Stimulated activated CD8-positive, alpha-beta memory T cell treated with anti-CD3 and anti-CD28 coated beads, Interleukin-15, amount 100 ng/mL, for 24 hours (primary cell): ENCODE data around the gene MN1.
"Not testable (repeated sequence)": the region's sequence is repeated elsewhere in the genome, so short reads cannot be mapped to it uniquely, and the experiment has no call there.

Experiments
- DNase-seq: peaks from one replicate; pipeline ENCODE4 v3.0.0-alpha.2; 2020; ENCODE audit warnings: low read depth

The MN1 gene

DNA sequence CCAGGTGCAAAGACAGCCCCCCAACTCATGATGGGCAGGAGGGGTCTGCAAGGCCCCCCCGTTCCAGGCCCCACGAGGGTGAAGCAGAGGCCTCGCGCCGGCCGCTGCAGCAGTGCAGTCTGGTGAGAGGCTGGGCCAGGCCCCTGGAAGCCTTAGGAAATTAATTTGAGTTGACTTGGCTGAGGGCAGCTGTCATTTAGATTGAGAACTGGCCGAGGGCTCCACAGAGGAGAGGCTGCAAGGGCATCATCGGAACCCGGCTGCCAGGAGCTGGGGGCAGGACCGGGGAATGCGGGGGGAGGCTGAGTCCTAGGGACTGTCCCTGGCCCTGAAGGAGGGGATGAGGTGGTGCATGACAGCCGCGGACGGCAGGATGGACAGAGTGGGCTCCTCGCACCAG is 39.9 kb downstream of the MN1 start:
- no peak for DNase-seq

DNA sequence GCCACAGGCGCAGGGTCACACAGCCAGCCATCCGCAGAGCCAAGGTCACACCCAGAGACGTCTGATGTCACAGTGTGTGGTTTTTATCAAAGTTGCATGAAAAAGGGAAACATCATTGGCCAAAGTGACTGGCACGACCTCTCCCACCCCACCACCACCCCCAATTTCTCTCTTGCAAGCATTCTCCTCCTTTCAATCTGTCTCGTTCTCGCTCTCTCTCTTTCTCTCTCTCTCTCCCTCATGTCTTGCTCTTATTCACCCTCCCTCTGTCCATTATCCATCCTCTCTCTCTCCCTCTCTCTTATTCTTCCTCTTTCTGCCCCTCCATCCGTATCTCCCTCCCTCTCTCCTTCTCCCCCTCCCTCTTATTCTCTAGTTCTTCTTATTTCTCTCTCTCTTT is 40.6 kb downstream of the MN1 start:
- DNase-seq, result no peak

DNA sequence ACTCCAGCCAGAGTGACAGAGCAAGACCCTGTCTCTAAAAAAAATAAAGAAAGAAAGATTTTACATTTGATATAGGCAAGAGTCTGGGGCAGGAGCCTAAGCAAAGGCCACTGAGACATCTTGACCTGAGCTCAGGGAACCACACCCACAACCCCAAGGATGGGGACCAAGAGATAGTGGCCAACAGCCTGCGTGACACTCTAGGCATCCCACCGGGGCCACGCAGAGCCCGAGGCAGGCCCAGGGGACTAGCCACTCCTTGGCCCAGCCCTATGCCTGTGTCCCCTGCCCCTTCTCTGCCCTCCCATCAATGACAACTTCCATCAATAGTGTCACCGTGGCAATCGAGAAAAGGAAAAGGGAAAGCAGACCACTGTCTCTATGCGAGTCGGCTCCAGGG is 41.1 kb downstream of the MN1 start:
- no peak for DNase-seq

- no peak for DNase-seq
Observed at GRCh38 chr22:27757928-27758525, 43.5 kb downstream of the MN1 start.

DNA sequence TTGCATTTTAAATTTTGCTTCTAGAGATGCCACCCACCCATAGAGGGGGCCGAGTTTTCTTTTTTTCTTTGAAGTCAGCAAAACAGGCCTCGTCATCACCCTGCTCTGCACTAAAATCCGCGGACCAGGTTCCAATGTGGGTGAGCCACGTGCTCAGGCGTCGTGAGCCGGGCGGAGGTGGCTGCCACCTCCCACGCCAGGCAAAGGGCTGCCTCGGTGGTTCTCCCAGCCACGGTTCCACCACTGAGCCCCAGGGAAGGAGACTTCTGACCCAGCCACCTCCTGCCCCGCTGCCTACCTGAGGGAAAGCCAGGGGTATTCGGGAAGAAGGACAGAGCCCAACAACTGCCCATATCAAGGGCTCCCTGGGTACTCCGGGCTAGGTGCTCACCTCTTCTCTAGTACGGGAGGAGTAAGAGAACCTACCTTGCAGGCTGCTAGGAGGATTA is 45.3 kb downstream of the MN1 start:
- no peak for DNase-seq

GRCh38 chr22:27755521-27756211 is 45.9 kb downstream of the MN1 start:
- no peak for DNase-seq

DNA sequence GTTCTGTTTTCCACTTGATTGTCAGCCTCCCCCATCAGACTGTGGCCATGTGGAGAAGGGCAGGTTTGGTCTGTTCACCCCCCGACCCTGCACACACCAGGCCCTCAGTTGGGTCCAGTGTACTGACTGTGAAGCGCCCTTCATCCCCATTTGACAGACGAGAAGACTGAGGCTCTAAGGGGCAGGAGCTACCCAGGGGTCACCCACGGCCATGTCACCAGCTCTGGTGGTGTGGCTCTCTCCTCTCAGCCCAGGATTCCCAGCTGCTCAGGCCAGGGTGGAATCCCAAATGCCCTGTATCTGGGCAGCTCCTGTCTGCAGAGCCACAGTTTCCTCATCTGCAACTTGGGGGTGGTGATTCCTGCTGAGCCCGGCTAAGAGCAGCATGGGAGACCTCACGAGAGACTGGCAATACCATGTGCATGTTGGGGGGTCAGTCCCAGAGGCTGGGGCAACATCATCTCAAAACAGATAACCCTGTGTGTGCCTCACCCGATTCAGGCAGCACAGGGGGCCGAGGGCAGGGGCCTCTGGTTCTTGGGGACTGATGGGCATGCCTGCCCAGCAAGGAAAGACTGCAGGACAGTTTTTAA is 46.6 kb downstream of the MN1 start:
- no peak for DNase-seq

GRCh38 chr22:27754247-27754887 is 47.2 kb downstream of the MN1 start:
- no peak for DNase-seq

GRCh38 chr22:27752771-27753170 is 48.8 kb downstream of the MN1 start:
- DNase-seq, result no peak

DNA sequence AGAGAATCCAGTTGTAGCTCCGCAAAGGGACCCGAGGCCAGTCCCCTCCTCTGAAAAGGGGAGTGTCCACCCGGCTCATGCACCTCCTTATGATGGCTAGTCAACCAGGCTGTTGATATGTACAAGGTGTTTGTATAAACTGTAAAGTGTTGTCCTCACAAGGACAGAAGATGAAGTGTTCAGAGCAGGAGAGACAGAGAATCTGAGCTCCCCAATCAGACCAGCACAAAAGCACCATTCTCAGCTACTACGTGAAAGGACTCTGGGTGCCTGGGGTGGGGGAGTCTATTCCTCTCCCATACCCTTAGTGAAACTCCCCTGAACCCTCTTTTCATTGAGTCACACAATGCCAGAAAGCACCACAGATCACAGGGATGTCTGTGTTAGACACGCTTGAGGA is 49.4 kb downstream of the MN1 start:
- DNase-seq, result no peak

DNA sequence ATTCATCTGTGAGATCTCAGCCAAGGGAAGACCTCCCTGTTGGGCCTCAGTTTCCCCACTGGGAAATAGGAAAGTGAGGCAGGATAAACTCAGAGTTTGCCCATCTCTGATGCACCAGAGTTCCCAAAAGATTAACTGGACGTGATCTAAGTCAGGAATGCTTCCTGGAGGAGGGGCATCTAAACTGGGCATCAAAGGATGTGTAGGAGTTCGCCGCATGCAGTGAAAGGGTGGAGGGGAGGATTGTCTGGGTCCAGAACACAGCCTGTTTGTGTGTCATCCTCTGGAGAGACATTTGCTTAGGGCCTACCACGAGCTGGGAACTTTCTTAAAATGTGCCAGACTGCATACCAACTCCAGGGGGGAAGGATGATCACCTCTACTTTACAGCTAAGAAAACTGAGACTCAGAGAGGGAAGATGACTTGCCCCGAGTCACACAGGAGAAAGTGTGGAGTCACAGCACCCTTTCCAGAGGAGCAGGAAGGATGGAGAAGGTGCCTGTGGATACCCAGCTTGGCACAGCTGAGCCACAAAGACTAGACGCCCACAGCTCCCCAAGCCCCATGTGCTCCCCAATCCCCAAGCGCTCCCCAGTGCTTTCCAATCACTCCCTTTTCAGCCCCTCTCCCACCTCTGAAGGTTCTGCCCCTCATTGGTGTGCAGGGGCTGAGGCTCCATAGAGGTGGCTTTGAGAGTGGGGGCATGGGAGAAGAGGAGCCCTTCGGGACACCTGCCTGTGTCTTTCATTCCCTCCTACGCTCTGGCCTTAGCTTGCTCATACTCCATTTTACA is 50.1 kb downstream of the MN1 start:
- DNase-seq, result no peak

DNA sequence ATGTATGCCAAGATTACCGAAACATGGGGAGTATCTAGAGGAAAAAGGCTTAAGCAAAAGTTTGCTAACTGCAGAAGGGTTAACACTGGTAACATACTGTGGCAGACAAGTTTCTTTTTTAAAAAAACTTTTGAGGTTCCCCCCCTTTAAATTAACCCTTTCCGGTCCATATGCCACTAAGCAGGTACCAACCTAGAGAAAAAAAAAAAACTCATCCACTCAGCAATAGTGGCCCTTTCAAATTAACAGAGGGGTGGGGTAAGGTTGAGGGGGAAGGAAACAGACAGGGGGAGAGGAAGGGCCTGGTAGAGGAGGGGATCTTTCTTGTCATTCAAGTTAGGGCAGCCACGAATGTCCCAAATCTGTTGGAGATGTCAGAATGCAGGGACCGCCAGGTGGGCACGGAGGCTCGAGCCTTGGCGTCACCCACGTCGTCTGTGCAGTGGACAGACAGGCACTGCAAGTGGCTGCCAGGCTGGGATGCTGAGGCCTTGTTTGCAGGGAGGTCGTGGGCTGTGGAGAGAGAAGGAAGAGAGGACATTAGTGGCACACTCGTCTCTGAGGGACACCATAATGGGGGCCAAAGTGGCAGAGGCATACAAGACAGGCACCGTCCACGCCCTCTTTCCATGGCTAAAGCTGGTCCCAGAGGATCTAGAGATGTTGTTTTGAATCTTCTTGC is 50.8 kb downstream of the MN1 start:
- no peak for DNase-seq

DNA sequence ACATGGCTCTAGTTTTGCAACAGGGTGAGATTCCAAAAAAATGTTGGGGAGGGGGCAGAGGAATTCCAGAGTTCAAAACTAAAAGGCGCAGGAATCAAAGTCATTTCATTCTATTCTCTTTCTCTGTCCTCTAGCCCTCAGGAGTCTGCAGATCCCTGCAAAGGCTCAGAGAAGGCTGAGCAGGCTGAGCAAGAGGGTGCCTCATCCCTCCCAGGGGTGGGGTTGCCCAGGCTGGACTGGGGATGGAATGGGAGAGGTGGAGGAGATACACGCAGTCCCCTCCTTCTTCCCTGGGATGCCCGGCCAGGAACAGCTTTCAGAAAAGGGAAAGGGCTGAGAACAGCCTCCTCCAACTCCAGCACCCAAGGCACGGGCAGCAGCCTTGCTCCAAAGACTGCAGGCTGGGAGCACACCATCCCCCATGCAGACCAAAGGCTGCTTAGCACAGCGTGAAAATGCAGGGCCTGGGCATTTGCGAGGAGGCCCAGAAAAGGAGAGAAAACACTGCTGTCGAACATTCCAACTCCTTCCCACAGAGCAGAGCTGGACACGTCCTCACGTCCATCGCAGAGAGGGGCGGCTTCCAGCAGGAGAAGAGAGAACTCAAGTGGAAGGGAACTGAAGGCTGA is 51.8 kb downstream of the MN1 start:
- DNase-seq, result no peak

GRCh38 chr22:27748751-27749191 is 52.8 kb downstream of the MN1 start:
- no peak for DNase-seq

GRCh38 chr22:27748349-27748748 is 53.2 kb downstream of the MN1 start:
- DNase-seq, result no peak

GRCh38 chr22:27747396-27748221 is 53.9 kb downstream of the MN1 start:
- no peak for DNase-seq

GRCh38 chr22:27746918-27747317 is 54.6 kb downstream of the MN1 start:
- DNase-seq, result no peak

DNA sequence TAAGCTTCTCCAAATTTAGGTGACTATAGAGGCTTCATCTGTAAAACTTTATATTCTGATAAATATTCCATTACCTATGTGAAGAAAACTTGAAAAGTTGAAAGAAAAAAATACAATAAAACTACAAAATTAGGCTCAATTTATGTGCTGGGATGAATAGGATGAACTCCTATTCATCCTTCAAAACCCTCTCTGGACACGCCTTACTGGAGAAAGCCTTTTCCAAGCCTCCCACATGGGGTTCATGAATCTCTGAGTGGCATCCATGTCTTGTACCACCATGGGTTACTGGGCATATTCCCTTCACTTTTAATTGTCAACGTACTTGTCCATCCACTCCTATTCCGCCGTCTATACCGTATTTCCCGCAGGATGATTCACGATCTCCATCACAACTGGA is 55.7 kb downstream of the MN1 start:
- DNase-seq, result no peak

DNA sequence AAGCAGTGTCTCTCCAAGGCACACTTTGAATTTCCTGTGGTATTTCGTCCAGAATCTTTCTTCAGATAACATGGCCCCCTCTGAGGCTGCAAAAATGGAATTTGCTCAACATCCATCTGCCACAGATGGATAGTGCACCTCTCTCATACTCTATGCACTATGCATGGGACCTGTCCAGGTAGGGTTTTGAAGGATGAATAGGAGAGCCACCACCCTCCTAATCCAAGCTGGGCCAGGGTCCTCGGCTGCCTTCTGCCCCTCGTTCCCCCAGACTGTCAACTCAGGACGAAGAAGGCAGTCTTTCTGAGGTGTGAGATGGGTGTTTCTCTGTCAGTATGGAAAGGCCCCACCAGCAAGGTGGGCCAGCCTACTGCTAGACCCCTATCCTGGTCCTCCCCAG is 56.4 kb downstream of the MN1 start:
- no peak for DNase-seq

GRCh38 chr22:27744078-27744477 is 57.5 kb downstream of the MN1 start:
- DNase-seq, result not testable (repeated sequence)
